Measurements from ENCODE around the gene LMX1A. TPM values are rescaled to one million over a fixed set of nuclear protein-coding genes. Genes with fewer than 3 reads are reported as not detected.

LMX1A gene
- total RNA-seq, 1 experiment from 2014 or later, result not detected

DNA sequence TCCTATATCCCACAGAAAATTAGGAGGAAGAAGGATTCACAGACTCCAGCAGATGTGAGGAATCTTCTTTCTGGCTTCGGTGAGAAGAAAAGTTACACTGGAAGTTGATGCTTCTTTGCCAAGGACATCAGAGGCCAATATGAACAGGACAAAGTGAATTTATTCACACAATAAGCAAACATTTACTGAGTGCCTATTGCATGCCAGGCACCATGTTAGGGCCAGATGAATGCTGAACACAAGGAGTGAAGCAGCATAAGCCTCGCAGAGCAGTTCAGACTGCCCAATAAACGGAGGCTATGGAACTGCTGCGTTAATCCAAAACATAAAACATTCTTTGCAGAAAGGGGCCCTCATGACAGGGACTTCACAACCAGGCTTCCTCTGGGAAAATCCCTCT, 114.6 kb downstream of the LMX1A start:
- no peaks in the 10 kb centered on the region for H3K9me3 Mint-ChIP-seq
- DNase-seq (ENCODE audit: low spot score), result no peak
- no peaks in the 10 kb centered on the region for H3K4me1 Mint-ChIP-seq
- ChIA-PET CTCF (no interaction called here), POLR2A (no interaction called here)
- no peak overlapping the region for H3K27ac Mint-ChIP-seq
- peaks cover 46% of the 10 kb centered on the region for H3K27me3 Mint-ChIP-seq (ENCODE audit: low read depth)
- no peak overlapping the region for H3K4me3 Mint-ChIP-seq
- H3K36me3 Mint-ChIP-seq, result no peaks in the 10 kb centered on the region
- no peak for ATAC-seq
- TF ChIP-seq FOXJ3 (CRISPR knock-in tag; IDR thresholded peaks at IDR 0.05; ENCODE audit: borderline replicate concordance) (no peak), MXD4 (CRISPR knock-in tag; IDR thresholded peaks at IDR 0.05; ENCODE audit: borderline replicate concordance) (no peak)

DNA sequence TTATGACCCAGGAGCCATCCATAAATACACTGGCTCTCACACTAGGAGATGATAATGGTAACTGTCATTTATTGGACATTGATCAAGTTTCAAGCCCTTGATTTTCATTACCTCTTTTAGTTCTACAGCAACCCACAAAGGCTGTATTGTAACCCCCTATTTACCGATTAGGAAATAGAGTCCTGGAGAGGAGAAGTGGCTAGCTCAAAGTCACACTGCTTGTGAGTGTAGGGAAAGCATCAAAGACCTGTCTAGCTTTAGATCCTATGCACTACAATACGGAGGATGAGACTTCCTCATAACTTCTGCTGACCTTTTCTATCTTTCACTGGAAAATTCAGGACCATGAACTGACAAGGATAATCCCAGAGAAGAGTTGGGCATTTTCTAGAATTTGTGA, 115.2 kb downstream of the LMX1A start:
- ATAC-seq, result no peak
- H3K27ac Mint-ChIP-seq, result no peak overlapping the region
- ChIA-PET POLR2A (no interaction called here), CTCF (interaction anchor here (1.2 kb wide), 1 partner anchor 16 kb away, joined by 6 read pairs; no protein-coding TSS in a partner anchor)
- peaks cover 2% of the 10 kb centered on the region; the same call in 1 of the 2 replicates for H3K4me1 Mint-ChIP-seq
- H3K9me3 Mint-ChIP-seq, result no peaks in the 10 kb centered on the region
- TF ChIP-seq ZNF317 (CRISPR knock-in tag; IDR thresholded peaks at IDR 0.05; ENCODE audit: borderline replicate concordance, low read depth), result no peak
- TF ChIP-seq, protein P1, sequence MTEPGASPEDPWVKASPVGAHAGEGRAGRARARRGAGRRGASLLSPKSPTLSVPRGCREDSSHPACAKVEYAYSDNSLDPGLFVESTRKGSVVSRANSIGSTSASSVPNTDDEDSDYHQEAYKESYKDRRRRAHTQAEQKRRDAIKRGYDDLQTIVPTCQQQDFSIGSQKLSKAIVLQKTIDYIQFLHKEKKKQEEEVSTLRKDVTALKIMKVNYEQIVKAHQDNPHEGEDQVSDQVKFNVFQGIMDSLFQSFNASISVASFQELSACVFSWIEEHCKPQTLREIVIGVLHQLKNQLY (CRISPR knock-in tag; IDR thresholded peaks at IDR 0.05), result no peak
- no peak for TF ChIP-seq NR3C1 (CRISPR knock-in tag; conservative IDR thresholded peaks at IDR 0.05; ENCODE audit: low read depth)
- TF ChIP-seq NR2C2 (CRISPR knock-in tag; IDR thresholded peaks at IDR 0.05), result no peak
- no peak for TF ChIP-seq ATF1 (CRISPR knock-in tag; IDR thresholded peaks at IDR 0.05)
- H3K27me3 Mint-ChIP-seq (ENCODE audit: low read depth), result peaks cover 52% of the 10 kb centered on the region
- DNase-seq (ENCODE audit: low spot score), result no peak
- H3K4me3 Mint-ChIP-seq, result no peak overlapping the region
- H3K36me3 Mint-ChIP-seq, result no peaks in the 10 kb centered on the region

DNA sequence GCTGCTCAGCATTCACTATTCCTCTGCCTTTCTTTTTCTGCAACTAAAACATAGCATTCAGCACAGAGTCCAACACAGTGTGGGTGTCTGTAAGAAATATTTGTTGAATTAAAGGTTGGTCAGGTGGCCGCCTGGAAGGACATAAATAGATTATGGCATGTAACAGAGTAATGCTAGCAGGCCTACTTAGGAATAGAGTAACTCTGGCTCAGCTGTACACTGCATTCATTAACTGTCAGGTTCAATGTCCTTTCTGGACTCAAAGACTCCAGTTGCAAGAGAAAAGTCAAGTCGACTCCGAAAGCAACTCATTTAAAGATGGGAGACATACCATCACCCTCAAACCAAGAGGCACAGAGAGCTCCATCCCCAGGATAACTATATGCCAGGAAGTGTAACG, 116.0 kb downstream of the LMX1A start:
- Mint-ChIP-seq H3K27ac (no peak overlapping the region), H3K27me3 (ENCODE audit: low read depth) (peaks cover 61% of the 10 kb centered on the region), H3K36me3 (no peaks in the 10 kb centered on the region), H3K4me1 (peaks cover 6% of the 10 kb centered on the region), H3K4me3 (no peak overlapping the region), H3K9me3 (no peaks in the 10 kb centered on the region)
- ChIA-PET CTCF (interaction anchor here (0.7 to 1.2 kb wide), 3 partner anchors 17 to 167 kb away, joined by 3 to 6 read pairs (median 5); no protein-coding TSS in a partner anchor), POLR2A (no interaction called here)
- ATAC-seq, result no peak
- no peak for DNase-seq (ENCODE audit: low spot score)
- TF ChIP-seq ZNF416 (CRISPR knock-in tag; IDR thresholded peaks at IDR 0.05) (no peak), RORB (CRISPR knock-in tag; IDR thresholded peaks at IDR 0.05) (no peak), E2F5 (CRISPR knock-in tag; IDR thresholded peaks at IDR 0.05) (no peak), NFATC4 (CRISPR knock-in tag; IDR thresholded peaks at IDR 0.05) (no peak), JAZF1 (CRISPR knock-in tag; IDR thresholded peaks at IDR 0.05) (no peak)
- TF ChIP-seq, protein P2, sequence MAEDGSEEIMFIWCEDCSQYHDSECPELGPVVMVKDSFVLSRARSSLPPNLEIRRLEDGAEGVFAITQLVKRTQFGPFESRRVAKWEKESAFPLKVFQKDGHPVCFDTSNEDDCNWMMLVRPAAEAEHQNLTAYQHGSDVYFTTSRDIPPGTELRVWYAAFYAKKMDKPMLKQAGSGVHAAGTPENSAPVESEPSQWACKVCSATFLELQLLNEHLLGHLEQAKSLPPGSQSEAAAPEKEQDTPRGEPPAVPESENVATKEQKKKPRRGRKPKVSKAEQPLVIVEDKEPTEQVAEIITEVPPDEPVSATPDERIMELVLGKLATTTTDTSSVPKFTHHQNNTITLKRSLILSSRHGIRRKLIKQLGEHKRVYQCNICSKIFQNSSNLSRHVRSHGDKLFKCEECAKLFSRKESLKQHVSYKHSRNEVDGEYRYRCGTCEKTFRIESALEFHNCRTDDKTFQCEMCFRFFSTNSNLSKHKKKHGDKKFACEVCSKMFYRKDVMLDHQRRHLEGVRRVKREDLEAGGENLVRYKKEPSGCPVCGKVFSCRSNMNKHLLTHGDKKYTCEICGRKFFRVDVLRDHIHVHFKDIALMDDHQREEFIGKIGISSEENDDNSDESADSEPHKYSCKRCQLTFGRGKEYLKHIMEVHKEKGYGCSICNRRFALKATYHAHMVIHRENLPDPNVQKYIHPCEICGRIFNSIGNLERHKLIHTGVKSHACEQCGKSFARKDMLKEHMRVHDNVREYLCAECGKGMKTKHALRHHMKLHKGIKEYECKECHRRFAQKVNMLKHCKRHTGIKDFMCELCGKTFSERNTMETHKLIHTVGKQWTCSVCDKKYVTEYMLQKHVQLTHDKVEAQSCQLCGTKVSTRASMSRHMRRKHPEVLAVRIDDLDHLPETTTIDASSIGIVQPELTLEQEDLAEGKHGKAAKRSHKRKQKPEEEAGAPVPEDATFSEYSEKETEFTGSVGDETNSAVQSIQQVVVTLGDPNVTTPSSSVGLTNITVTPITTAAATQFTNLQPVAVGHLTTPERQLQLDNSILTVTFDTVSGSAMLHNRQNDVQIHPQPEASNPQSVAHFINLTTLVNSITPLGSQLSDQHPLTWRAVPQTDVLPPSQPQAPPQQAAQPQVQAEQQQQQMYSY (CRISPR knock-in tag; IDR thresholded peaks at IDR 0.05), result no peak
- TF ChIP-seq, protein P3, sequence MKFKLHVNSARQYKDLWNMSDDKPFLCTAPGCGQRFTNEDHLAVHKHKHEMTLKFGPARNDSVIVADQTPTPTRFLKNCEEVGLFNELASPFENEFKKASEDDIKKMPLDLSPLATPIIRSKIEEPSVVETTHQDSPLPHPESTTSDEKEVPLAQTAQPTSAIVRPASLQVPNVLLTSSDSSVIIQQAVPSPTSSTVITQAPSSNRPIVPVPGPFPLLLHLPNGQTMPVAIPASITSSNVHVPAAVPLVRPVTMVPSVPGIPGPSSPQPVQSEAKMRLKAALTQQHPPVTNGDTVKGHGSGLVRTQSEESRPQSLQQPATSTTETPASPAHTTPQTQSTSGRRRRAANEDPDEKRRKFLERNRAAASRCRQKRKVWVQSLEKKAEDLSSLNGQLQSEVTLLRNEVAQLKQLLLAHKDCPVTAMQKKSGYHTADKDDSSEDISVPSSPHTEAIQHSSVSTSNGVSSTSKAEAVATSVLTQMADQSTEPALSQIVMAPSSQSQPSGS (CRISPR knock-in tag; IDR thresholded peaks at IDR 0.05; ENCODE audit: borderline replicate concordance, low read depth), result no peak

All from WTC11 (cell line).